CD4-positive, alpha-beta T cell treated with Interleukin-1 beta for 1 hour (primary cell): Measurements from ENCODE around the gene AHCYL1.
A peak's percentile ranks its signal among the peaks of the same experiment; 100 is the strongest.

Experiments used
- DNase-seq, 2 donors: peaks; one replicate each; pipeline ENCODE4 v3.0.0-alpha.2; 2020 to 2022

Gene AHCYL1

DNA sequence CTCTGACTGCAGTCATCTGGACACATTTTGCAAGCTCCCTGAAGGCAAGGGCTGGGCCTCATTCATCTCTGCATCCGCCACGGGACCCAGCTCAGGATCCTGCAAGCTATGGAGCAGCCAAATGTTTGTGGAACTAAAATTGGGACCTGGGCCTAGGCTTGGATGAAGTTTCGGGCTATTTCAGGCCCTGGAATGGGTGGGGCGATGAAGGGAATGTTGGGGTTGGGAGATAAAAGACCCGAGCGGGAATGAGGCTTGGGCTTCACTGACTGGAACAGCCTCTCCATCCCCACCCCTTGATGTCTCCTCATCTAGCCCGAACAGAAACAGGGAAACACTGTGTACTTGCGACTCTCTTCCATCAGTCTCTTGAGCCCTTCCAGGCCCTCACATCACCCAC is 7.3 kb upstream of the AHCYL1 start:
- DNase-seq: no peak

DNA sequence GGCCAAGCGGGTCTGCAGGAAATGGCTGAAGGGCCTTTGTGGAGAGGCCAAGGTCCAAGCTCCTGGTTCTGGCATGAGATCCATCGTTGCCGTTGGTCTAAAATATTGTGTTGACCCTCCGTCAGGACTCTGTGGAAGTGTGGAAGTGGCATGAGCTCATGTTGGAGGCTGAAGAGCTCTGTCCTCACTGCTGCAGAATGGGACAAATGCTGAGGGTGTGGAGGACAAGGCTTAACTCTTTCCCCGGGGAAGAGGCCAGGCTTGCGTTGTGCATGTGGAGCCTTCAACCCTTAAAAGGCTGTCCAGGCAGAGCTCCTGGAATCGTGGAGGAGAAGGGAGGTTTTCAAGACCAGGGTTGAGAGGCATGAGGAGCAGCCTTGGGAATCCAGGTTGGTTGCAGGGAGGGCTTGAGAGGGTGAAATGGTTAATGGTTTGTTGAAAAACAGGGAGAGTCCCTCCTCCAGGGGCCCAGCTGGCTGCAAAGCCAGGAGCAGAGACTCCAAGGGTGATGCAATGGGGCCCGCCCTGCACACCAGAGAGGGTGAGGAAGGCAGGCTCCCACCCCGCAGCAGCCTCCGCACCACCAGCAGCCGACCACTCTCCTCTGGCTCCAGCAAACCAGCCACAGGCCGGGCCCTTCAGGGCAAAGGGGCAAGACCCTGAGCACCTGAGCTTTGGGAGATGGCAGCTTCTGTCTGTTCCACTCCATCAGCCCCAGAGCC is 6.7 kb upstream of the AHCYL1 start:
- no peak for DNase-seq

DNA sequence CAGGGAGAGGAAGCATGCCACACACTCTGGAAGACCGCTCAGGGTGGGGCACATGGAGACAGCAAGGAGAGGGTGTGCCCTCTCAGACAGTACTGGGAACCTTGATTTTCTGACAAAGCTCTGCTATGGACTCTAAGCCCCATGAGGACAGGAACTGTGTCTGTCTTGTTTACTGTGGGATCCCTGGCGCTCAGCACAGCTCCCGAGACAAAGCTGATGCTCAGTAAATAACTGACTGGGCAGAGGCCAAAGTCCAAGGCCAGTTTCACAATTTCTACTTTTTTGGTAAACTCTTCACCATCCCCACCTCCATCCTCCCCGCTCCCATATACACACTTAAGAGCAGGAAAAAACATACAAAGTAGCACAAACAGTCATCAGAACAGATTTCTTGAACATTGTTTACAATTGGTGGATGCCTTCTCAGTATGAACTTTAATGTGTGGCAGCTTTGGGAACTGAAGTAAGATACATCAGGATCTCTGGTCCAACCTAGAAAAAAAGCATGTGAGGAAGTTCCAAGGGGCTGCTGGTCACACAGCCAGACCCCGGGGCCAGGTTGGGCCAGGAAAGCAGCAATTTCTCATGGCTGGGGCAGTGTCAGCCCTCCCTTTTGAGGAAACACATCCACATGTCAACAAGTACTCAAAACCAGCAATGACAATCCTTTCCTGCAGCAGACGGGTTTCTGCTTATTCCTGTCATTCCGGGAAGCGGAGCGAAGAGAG is 5.6 kb upstream of the AHCYL1 start:
- no peak for DNase-seq

DNA sequence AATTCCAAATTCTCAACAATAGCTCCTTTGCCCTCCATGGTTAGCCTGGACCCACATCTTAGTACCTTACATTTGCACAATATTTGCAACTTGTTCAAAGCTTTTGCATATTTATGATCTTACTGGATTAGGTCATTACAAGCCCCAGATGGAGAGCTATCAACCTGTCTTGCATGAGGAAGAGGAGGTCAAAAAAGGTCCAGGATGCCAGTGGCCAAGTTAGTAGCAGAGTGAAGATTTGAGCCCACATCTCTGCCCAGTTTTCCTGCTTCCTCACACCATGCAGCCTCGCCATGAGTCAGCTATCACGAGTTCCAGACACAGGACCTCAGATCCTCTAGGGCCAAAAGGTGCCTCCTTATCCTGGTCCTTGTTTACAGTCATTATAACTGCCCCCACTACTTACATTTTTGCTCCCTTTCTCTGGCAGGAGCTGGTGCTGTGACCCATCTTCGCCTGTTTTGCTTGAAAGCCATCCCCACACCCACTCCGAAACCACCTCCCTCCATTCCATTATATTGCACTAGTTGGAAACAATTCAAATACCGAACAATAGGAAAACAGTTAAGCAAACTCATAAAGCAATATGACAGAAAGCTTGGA is 5.0 kb upstream of the AHCYL1 start:
- DNase-seq: no peak

DNA sequence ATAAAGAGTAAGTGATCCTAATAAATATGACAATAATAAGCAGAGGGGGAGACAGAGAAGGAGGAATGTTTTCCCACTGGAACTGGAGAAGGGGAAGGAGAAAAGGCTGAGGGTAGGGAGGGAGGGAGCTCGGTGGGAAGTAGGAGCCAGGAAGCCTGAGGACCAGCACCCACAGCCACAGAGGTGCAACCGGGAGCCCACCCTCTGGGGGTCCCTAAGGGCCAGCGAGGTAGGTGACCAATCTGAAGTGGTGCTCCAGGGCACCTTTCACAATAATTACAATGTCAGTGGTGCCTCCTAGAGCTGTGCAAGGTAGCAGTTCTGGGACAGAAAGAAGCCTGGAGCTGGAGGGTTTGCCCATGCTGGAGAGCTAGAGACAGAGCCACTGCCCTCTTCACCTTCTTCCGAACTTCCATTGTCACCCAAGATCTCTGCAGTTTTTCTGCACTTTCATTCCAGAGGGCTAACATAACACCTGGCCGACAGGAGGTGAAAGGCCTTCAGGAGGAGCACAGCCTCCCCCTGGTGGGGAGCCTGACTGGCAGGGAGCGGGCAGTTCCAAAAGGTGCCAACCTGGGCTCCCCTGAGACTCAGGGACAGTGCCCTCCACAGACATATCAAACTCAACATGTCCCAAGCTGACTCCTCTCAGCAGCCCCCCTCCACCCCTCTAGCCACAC is 4.1 kb upstream of the AHCYL1 start:
- peak in 1 of 2 donors; percentile 23 for DNase-seq

DNA sequence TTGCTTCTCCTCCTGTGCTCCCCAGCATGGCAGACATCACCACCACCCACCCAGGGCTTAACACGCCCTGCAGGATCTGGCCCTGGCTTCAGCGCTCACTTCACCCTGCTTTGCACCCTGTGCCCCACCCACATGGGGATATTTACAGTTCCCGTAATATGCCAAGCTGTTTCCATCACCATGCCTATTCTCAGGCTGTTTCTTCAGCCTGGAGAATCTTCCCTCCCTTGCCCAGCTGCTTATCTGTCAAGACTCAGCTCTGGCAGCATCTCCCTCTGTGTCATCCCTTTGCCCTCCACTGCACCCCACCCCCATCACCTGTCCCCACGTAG is 3.6 kb upstream of the AHCYL1 start:
- DNase-seq: no peak

DNA sequence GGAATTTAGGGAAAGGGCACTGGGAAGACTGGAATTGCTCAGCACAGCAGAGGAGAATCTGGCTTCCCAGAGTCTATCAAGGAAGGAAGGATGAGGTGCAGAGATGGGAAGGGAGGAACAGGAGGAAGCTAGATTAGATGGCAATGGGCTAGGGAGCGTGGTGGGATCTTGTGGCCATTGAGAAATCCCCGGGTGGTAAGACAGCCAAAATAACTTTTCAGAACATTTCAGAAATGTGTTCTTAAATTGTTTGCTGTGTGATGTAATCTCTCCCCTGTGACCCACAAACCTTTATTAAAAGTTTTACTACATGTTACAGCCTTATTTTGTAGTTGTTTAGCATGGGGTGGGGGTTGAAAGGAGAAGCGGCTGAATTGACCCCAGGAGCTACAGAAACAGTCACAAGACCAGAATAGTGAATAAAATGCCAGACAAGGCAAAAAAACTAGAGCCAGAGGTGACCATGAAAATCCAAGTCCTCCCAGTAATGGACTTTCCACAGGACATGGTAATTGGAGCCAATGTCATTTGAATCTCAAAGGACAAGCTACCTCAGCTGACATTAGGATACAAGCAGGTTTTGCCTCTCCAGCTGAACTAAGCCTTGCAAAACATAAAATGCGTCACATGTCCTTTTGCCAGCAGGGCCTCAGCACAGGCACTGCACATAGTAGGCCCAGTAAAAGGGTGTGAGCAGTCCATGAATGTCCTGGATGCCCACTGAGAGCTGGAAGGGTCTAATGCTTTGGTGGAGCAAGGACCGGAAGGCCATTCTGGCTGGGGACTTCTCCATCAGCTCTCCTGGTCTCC is 980 bp upstream of the AHCYL1 start:
- no peak for DNase-seq

DNA sequence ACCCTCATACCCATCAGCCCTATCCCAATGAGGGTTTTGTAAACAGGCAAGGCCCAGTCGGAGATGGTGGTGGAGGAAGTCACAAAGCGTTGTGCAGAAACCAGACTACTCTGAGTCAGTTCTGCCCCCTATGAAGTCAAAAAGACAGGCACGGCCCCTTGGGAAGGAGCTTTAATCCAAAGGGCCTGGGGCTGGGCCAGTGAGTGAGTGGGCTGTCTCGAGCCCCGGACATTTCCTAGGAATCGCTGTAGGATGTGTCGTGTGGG is 442 bp upstream of the AHCYL1 start:
- DNase-seq: no peak

DNA sequence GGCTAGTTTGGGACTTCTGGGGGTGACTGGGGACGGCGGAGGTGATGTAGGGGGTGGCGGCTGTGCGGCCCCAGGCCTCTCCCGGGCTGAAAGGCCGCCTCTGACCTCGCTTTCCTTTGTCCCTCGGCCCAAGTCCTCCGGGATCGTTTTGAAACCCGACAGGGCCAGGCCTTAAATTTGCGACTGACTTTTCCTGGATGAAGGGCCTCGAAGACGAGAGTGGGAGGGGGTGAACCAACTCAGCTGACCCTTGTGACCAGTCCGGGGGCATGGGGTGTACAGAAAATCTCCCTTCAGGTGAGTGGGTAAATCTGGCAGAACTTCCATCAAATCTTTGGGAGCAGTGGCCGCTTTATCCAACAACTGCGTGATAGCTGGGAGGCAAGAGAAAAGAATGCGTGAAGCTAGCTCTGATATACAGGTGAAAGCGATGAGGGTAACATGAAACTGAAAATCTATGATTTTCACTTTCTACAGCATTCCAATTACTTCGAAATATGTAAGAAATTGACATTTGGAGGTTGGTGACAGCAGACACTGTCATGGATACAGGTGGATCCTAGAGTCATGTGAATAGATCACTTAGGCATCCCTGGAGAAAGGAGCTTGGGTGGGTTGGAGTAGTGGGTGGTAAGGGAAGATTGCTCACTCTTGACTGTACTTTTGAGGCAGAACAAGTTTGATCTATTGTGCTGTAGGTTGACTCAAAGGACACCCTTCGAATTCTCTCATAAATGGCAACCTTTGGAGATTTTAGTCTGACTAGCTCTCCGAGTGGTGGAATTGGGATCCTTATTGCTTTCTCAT is 885 bp downstream of the AHCYL1 start:
- no peak for DNase-seq

DNA sequence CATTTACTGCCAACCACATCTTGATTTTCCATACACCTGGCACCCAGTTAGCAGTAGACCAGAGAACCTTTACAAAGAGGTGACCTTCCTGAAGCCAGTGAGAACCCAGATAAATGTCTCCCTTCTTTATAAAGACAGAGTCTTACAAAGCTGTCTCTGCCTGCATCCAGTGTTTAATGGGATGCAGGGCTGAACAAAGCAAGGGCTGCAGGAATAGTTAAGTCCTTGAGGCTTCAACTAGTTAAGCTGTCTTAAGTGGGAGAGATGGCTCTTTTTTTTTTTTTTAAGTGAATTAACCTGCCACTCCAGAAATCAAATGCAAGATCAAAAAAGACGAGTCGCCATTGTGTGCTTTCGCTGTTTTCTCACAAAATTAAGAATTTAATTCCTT is 1.5 kb downstream of the AHCYL1 start:
- DNase-seq: no peak

DNA sequence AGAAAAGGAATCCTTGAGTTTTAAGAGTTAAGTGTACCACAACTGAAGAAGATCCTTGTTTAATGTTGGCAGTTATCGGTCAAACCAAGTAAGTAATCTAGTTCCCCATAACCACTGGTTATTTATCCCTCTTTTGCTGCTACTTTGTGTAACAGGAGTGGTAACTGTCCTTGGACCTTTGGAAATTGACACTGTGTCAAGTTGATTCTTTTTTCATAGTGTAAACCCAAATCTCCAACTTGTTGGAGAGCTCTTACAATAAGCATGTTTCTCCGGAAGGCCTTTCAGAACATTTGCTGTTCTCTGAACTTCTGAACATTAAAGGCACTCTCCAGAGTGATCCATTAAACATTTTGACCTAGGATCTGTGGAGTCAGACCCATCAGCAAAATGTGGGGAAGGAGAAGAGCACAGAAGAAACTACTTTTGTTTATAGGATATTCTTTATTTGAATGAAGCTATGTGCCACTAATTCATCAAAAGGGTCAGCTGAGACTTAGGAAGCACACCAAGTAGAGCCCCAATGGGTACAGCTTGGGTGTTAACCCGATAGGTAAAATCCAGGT is 3.9 kb downstream of the AHCYL1 start:
- DNase-seq: no peak

DNA sequence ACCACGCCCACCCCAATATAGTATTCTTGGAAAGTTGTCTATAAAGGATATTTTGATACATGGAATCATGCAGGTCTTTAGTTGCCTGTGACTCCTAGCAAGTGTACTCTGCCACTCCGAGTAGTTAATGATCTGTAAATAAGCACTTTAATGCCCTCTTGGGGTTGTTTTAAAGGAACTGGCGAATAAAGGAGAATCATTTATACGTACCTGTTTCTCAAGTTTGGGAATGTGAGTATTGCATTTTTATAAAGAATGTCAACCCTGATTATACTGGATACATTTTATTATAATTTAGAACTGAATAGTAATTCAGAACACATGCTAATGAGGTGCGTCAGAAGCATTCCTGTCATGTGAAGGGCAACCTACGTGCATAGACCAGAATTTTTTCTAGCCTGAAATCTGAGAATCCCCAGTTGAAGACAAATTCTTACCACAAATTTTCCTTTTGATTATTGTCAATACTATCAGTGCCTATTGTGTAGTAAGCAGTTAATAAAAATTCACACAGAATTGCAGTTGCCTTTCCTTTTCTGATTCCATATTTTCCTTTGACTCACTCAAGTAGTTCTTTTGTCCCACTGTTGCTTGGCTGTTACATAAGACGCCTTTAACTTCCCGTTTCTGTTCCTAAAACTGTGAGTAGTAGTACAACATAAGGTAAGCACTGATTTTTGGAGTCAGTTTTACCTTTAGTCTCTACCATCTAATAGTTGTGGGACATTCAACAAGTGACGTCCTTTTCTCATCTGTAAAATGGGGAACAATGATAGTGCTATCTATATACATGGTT is 5.1 kb downstream of the AHCYL1 start:
- no peak for DNase-seq

DNA sequence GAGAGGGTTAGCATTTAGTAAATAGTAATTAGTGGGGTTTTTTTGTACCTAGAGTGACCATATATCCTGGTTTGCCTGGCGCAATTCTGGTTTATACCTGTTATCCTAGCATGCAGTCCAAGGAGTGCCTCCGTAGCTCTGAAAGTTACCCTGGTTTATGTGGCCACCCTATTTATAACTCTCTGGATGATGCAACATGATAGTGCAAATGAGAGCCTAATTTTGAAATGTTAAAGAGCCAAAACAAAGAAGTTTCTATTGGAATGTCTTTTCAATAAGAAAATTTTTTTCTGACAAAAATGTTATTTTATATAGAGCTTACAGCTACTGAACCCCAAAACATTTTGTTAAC is 5.7 kb downstream of the AHCYL1 start:
- DNase-seq: no peak

DNA sequence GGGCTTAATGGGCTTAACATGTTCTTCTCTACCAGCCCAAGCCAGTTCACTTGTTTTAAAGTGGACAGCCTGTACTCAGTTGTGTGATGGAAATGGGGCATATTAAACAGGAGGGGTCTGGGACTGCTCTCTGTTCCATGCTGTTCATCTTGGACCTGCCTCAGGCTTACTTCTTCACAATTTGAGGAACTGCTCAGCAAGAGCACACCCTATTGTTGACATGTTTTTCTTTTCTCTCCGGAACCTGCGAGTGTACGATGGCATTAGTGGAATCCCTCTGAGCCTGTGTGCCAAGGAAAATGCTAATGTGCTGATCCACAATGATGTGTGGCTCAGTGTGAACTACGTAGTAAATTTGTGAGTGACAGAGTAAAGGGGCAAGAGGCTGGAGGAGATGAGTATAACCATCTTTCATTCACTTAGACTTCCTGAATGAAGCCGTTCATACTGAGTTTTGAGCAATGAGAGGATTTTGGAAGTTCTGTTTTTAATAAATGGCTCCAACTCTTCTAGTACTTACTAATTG is 6.9 kb downstream of the AHCYL1 start:
- no peak for DNase-seq

DNA sequence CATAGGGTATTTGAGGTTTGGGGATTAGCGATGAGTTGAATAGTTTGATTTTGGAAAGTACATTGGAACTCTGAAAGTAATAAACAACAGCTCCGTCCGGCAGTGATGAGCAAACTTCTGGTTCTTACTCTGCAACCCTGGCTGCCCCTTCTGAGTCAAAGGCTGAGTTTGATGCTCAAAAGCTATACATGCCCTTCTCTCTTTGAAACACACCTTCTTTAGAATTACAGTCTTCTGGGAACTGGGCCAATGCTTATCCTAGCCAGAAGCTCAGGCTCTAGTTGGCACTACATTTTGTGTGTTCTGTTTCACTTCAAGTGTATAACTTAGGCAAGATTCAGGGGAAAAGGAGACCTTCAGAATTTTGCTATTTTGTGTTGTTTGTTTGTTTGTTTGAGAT is 9.3 kb downstream of the AHCYL1 start:
- no peak for DNase-seq

DNA sequence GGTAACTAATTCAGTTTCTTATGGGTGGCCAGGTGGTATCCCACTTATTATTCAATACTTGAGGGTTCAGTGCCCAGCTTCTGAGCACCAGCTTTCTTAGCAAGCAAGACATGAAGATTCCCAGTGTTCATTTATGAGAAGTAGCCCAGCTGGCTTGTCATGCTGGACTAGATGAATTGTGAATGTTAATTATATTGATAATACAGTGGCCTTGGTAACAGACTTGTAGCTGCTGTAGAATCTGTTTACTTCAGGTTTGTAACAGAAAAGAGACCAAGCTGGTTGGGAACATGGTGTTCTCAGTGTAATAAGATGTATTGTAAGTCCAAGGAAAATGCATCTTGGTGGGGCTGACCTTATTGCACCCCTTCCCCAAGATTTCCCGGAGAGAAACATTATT is 10.1 kb downstream of the AHCYL1 start:
- DNase-seq: no peak

DNA sequence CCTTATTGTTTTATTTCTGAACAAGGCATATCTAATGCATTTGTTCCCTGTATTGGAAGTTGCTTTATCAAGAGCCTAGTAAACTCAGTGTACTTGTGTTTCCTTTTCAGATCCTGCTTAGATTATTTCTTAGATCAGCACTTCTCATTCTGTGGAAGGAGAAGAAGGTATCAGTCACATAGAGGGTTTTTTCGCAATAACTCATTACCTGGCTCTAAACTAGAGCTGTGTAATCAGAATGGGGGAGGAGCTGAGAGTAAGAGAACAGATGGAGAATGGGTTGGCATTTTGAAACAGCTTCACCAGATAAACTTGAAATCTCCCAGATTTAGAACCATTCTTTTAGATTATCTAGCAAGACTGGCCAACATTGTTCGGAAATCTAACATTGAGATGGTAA is 11.0 kb downstream of the AHCYL1 start:
- DNase-seq: no peak

DNA sequence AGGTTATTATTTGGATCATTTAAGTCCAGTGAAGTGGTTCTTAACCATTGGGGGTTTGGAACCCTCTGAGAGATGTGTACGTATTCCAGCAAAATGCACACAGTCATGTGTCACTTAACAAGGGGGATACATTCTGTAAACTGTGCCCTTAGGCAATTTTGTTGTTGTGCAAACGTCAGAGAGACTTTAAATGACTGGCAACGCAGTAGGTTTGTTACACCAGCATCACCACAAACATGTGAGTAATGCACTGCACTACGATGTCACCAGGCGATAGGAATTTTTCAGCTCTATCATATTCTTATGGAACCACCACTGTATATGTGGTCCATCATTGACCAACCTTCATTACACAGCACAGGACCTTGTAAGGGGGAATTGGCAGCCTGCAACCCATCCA is 11.9 kb downstream of the AHCYL1 start:
- DNase-seq: no peak

DNA sequence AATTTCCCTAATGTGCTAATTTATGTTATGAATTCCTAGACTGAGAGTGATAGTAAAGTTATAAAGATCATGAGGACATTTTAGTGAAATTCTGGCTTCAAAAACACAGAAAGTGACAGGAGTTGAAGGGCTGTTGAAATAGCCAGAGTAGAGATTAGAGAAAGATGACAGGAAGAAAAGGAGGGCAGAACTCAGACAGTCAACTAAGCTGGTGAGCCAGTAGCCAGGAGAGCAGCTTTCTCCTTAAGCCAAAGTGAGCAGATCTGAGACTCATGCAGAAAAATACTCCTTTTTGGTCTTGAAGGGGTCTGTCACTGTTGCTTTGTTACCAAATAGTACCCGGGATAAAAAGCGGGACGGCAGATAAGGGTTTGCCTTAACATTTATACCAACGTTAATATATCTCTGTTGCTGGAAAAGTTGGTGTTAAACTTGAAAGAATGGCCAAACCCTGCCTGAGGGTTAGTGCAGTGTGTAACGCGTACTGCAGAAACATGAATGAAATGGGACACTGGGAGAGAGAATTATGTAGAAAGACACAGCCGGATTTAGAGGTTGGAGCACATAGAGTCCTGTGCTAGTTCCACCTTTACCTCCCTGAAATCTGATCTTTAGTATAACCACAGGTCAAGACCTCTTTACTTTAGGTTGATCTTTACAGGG is 12.8 kb downstream of the AHCYL1 start:
- no peak for DNase-seq

DNA sequence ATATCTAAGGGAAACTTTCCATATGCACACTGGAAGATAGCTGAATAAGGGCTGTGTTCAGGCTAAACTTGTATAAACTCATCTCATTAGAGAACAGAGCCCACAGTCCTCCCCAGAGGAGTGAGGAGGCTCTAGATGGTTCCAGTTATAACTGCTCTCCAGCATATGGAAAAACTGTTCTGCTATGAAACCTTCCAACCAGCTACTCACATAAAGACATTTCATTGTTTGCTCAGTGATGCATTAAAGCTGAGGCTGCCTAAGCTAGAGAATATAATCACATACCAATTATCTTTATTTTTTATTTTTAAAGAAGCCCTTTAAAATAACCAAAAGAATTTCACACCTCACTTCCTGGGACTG is 13.3 kb downstream of the AHCYL1 start:
- DNase-seq: no peak

DNA sequence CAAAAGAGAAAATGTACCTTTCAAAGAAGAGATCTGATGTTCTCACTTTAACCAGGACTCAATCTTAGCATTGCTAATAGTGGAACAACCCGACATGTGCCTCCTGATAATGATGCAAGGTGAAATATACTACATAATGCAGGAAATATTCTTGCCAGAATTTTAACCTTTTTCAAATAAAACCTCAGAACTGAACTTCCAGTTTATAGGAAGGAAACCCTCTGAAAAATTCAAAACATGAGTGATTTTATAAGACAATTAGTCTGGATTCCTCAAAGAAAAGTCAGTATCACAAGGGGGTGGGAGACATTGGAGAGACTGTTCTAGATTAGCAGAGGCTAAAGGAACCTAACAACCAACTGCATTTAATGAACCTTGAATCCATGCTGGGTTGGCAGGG is 18.1 kb downstream of the AHCYL1 start:
- DNase-seq: no peak
